GM18868 (cell line): ENCODE results near the gene PRND.

ENCODE experiments used
- ATAC-seq: cut with Tn5 transposase; IDR thresholded peaks from one replicate; pipeline ENCODE4 v1.9.1; 2021; ENCODE audit warnings: mild to moderate bottlenecking, moderate library complexity; ENCODE audit not compliant: unreplicated experiment

PRND gene

GRCh38 chr20:4775322-4776078 lies 53.8 kb downstream of the PRND start:
- ATAC-seq, result no peak

DNA sequence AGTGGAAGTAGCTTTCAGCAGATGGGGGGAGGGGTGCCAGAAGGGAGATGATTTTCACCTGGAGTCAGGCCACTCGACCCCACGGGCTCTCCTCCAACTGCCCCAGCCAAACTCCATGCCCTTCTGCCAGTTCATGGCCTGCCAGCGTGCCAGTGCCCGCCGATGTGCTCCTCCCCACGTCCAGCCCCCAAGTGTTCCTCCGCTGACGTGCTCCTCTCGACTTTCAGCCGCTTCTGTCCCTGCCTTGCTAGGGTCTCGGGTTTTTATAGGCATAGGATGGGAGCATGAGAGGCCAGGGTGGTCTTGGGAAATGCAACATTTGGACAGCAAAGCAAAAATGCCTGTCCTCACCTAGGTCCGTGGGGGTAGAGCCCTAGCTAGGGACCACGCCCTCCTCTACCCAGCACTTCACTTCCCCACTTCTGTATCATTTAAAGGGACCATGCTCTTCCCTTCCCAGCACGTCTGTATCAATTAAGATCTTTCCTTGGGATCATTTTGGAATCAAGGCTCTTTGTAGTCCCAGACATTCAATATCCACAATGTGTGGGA lies 54.4 kb downstream of the PRND start:
- no peak for ATAC-seq
